SJSA1 (cell line): ENCODE measurements around the gene IP6K1. TPM values are rescaled to one million over a fixed set of nuclear protein-coding genes. Genes with fewer than 3 reads are reported as not detected.
A peak's percentile ranks its signal among the peaks of the same experiment; 100 is the strongest.

Source experiments
- DNase-seq, 2 experiments: peaks; one replicate each; pipeline ENCODE4 v3.0.0-alpha.2; 2015 to 2020; ENCODE audit warnings: low spot score in 2 of 2, low read depth in 1 of 2
- H3K27ac ChIP-seq: fragments of 250-450 bp; sonication (Bioruptor Pico); 2 replicates; pipeline ENCODE4 v1.5.1; 2020; ENCODE audit warnings: mild to moderate bottlenecking, moderate library complexity
- H3K27me3 ChIP-seq: fragments of 250-450 bp; sonication (Bioruptor Pico); replicated peaks from 2 replicates; pipeline ENCODE4 v1.5.1; 2020; ENCODE audit warnings: mild to moderate bottlenecking, moderate library complexity
- H3K36me3 ChIP-seq: fragments of 250-450 bp; sonication (Bioruptor Pico); 2 replicates; pipeline ENCODE4 v1.5.1; 2020; ENCODE audit warnings: mild to moderate bottlenecking
- H3K4me1 ChIP-seq: fragments of 250-450 bp; sonication (Bioruptor Pico); replicated peaks from 2 replicates; pipeline ENCODE4 v1.6.1; 2021; ENCODE audit warnings: mild to moderate bottlenecking
- H3K4me3 ChIP-seq: fragments of 250-450 bp; sonication (Bioruptor Pico); 2 replicates; pipeline ENCODE4 v1.5.1; 2020; ENCODE audit warnings: mild to moderate bottlenecking
- H3K9me3 ChIP-seq: fragments of 250-450 bp; sonication (Bioruptor Pico); replicated peaks from 2 replicates; pipeline ENCODE4 v1.5.1; 2020; ENCODE audit warnings: mild to moderate bottlenecking
- total RNA-seq: library from RNA; depleted of rRNA; stranded (reverse); fragments of >200 nt; shearing (Covaris generic); gene quantifications from 2 replicates; pipeline ENCODE4 v1.2.3, GENCODE V29; 2014

Gene IP6K1
- total RNA-seq, 1 experiment from 2014 or later, result 17.5 TPM

DNA sequence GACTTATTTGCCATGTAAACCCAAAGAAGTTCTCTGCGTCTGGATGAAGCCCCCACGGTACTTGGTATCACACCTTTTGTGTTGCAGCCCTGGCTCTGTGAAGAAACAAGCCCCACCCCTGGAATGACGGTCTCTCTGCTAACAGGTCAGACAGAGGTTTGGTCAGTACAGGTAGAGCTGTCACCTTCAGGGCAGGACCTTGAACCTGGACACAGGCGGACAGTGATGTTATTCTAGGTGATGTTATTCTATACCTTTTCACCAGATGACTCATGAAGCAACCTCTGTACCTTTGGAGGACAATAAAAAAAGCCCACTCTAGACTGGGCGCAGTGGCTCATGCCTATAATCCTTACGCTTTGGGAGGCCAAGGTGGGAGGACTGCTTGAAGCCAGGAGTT, 51.6 kb downstream of the IP6K1 start:
- no peak for DNase-seq
- H3K36me3 ChIP-seq, result peaks cover 51% of the 10 kb centered on the region
- H3K4me3 ChIP-seq, result no peak overlapping the region
- H3K4me1 ChIP-seq, result no peaks in the 10 kb centered on the region
- no peaks in the 10 kb centered on the region for H3K27me3 ChIP-seq
- H3K27ac ChIP-seq, result no peak overlapping the region
- H3K9me3 ChIP-seq, result no peaks in the 10 kb centered on the region

DNA sequence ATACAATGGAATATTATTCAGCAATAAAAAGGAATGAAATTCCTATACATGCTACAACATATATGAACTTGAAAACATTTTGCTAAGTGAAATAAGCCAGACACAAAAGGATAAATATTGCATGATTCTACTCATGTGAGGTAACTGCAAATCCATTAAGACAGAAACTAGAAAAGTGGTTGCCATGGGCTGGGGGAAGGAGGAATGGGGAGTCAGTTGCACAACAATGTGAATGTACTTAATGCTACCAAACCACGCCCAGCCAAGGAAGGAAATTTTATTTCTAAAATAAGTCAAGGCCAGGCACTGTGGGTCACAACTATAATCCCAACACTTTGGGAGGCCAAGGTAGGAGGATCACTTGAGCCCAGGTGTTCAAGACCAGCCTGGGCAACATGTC, 52.8 kb downstream of the IP6K1 start:
- DNase-seq, result no peak
- H3K4me3 ChIP-seq, result no peak overlapping the region
- no peak overlapping the region for H3K27ac ChIP-seq
- no peaks in the 10 kb centered on the region for H3K9me3 ChIP-seq
- H3K27me3 ChIP-seq, result no peaks in the 10 kb centered on the region
- no peaks in the 10 kb centered on the region for H3K4me1 ChIP-seq
- peaks cover 48% of the 10 kb centered on the region for H3K36me3 ChIP-seq

DNA sequence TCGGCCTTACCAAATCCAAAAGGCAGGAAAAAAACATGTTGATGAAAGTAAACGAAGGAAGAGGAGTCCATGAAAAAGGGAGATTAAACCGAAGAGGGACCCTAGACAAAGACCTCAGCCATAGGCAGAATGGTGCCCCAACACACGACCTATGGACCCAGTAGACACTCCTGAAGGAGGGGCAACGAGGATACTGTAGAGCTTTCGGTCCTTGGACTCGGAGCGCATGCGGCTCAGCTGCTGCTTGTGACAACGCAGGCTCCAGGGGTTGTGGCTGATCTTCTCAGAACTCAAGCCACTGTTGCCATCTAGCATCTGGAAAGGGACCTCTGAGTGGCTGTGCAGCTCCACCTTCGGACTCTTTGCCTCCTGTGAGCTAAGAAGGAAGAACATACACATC, 53.7 kb downstream of the IP6K1 start:
- no peaks in the 10 kb centered on the region for H3K27me3 ChIP-seq
- no peaks in the 10 kb centered on the region for H3K4me1 ChIP-seq
- DNase-seq, result no peak
- no peak overlapping the region for H3K4me3 ChIP-seq
- no peaks in the 10 kb centered on the region for H3K9me3 ChIP-seq
- peaks cover 45% of the 10 kb centered on the region for H3K36me3 ChIP-seq
- H3K27ac ChIP-seq, result no peak overlapping the region

DNA sequence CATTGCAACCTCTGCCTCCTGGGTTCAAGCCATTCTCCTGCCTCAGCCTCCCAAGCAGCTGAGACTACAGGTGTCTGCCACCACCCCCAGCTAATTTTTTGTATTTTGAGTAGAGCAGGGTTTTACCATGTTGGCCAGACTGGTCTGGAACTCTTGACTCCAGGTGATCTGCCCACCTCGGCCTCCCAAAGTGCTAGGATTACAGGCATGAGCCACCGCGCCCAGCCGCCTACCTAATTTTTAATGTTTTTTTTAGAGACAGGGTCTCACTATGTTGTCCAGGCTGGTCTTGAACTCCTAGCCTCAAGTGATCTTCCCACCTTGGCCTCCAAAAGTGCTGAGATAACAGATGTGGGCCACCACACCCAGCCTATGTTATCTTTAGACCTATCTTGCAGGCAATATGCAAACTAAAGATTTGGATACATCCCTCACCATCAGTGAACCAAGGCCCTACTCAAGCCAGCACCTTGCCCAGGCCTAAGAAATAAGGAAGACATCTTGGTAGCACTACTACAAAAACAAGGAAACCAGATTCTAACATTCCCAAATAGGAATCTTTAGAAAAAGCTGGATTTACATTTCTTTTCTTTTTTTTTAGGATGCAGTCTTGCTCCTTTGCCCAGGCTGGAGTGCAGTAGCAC, 56.3 kb downstream of the IP6K1 start:
- no peak overlapping the region for H3K4me3 ChIP-seq
- DNase-seq, result no peak
- H3K36me3 ChIP-seq, result peaks cover 43% of the 10 kb centered on the region
- H3K27ac ChIP-seq, result no peak overlapping the region
- H3K4me1 ChIP-seq, result no peaks in the 10 kb centered on the region
- H3K9me3 ChIP-seq, result no peaks in the 10 kb centered on the region
- H3K27me3 ChIP-seq, result no peaks in the 10 kb centered on the region

DNA sequence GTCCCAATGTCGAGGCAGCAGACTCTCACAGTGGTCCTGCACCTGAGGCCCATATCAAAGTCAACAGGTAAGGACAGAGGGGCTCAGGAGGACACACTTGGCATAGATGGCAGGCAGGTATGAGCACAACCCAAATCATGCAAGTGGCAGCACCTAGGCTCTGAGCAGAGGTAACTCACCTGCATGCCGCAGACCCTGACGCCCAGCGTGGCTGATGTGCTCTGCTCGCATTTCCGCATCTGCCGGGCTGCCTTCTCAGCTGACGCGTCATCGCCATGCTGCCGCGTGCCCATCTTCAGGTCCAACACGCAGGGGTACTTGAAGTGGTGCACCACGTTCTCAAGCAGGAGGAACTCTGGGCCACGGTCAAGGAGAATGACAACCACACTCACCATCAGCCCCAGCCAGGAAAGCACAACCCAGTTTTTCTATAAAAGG, 58.4 kb downstream of the IP6K1 start:
- H3K4me1 ChIP-seq, result peaks cover 10% of the 10 kb centered on the region
- H3K27me3 ChIP-seq, result no peaks in the 10 kb centered on the region
- H3K4me3 ChIP-seq, result no peak overlapping the region
- DNase-seq, result no peak
- H3K9me3 ChIP-seq, result no peaks in the 10 kb centered on the region
- peaks cover 46% of the 10 kb centered on the region for H3K36me3 ChIP-seq
- H3K27ac ChIP-seq, result no peak overlapping the region

DNA sequence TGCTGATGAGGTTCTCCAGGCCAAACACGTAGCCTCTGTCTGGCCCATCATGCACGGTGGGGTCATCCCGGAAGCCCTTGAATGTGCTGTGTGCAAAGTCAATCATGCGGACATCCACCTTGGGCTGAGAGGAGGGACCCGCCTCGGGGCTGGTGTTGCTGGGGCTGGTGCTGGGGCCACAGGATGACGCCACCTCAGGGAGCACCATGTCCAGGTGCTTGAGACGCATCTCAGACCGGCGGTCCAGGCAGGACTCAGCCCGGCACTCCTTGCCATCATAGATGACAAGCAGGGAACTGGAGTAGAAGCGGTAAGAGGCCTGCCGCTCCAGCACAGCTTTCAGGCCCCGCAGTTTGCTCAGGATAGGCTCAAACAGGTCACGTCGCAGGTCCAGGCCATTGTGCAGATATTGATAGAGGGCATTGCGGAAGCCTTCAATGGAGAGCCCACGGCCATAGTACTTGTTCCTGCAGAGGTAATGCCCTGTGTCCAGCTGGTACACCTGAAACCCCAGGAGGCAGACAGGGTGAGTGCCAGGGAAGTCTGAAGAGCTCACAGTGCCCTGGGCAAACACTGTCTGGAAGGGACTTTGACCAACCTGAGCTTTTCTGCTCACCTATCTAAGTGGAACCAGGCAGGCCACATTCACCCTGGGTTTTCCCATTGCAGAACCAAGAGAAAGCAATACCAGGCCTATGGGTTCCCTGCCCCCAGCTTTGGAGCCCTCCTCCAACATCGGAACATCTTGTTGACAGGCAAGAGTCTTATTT, 59.0 kb downstream of the IP6K1 start:
- Histone ChIP-seq H3K4me1 (peaks cover 16% of the 10 kb centered on the region), H3K27me3 (no peaks in the 10 kb centered on the region), H3K9me3 (no peaks in the 10 kb centered on the region), H3K36me3 (peaks cover 48% of the 10 kb centered on the region), H3K27ac (no peak overlapping the region), H3K4me3 (no peak overlapping the region)
- no peak for DNase-seq

DNA sequence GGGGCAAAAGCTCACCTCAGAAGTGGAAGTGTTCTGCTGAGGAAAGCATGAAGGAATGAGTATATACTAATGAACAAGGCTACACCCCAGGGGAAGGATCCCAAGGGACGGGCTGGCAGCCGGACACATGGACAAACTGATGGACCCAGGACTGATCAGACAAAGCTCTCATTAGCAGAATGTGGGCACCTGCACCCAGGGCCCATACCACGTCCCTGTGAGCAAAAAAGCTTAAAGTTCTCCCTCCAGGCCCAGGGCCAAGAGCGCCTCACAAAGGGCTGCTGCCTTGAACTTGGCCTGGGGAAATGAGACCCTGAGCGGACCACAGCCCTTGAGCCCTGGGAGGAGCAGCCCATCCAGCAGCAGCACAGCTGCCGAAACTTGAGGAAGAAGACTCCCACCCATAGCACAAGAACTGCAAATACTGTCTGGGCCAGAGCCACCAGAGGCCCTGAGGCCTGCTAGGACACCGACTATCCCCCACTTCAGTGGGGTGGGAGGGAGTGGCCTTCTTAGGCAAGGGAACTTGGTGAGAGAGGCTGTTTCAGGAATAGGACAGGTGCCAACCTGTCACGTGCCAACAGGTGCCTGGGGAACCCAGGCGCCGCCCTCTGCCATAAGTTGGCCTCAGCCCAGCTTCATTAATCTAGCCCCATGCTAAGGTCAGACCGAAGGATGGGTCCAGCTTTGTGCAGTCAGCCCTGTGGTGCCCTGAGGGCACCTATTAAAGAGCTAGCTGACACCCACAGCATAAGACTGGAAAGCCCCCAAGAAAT, 60.2 kb downstream of the IP6K1 start:
- DNase-seq, result no peak
- H3K36me3 ChIP-seq, result peaks cover 54% of the 10 kb centered on the region
- no peaks in the 10 kb centered on the region for H3K9me3 ChIP-seq
- H3K27ac ChIP-seq, result no peak overlapping the region
- peaks cover 17% of the 10 kb centered on the region for H3K4me1 ChIP-seq
- H3K27me3 ChIP-seq, result no peaks in the 10 kb centered on the region
- H3K4me3 ChIP-seq, result no peak overlapping the region

DNA sequence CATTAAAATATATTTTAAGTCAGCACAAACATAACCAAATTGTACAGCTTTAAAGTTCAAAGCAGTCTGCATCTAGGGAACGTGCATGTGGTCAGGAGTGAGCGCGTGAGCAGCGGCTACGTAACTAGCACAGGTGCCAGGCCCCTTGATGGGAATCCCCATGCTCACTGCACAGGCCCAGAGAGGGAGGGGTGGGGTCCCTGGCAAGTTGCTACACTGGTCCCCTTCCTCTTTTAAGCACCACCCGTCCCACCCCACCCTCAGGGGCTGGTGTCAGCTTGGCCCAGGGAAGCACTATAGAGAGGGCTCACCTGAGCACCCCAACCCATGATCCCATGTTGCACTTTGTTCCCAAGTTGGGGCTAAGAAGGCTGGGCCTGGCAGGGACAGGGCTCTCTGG, 61.8 kb downstream of the IP6K1 start:
- H3K36me3 ChIP-seq, result peaks cover 60% of the 10 kb centered on the region
- peaks cover 21% of the 10 kb centered on the region for H3K4me1 ChIP-seq
- DNase-seq, result no peak
- no peaks in the 10 kb centered on the region for H3K27me3 ChIP-seq
- H3K9me3 ChIP-seq, result no peaks in the 10 kb centered on the region
- H3K4me3 ChIP-seq, result peak overlapping the region; percentile 93
- peak overlapping the region; percentile 84 for H3K27ac ChIP-seq

DNA sequence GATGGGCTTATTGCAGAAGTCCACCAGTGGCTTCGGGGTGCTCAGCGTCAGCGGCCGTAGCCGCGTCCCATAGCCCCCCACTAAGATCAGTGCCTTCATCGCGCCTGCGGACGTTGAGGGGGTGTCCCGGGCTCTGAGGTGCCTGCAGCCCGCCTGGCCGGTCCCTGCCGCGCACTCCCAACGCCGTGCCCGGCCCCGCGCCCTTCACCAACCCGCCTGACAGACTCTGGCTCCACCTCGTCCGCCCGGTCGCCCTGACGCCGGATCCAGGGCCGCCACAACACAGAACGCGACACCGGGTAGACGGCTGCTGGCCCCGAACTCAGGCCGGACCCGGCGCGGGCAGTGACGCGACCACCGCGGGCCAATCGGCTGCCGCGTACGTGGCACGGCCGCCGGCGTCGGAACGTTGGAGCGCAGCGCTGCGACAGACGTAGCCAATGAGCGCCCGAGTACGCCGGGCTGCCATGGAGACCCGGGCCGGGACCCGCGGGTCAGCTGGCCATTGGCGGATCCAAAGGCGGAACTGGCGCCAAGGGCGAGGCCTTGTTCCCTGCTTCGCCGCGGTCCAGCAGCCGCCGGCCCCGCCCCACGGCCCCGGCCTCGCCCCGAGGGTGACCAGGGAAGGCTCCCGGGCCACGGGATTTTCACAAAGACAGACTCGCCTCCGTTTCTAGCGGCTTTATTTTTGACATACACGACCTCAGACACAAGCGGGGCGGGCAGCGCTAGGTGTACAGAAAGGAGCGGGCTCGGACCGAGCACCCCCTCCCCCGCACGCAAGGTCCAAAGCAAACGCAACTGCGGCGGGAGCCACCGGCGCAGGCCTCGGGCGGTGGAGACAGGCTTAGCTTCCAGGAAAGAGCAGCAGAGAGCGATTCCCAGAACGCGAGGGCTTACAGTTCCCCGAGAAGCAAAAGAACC, 62.5 kb downstream of the IP6K1 start, which contains the start of gene GMPPB:
Gene GMPPB, minus strand, starts transcription at position 324 of the 924 bp plus-strand sequence. Its CDS starts 225 bp downstream, at position 99.
- no peaks in the 10 kb centered on the region for H3K27me3 ChIP-seq
- H3K4me1 ChIP-seq, result peaks cover 27% of the 10 kb centered on the region
- peak within 1 kb of the TSS; percentile 84 for H3K27ac ChIP-seq
- peaks cover 65% of the 10 kb centered on the region for H3K36me3 ChIP-seq
- no peaks in the 10 kb centered on the region; the same call in 1 of the 2 replicates for H3K9me3 ChIP-seq
- H3K4me3 ChIP-seq, result peak within 1 kb of the TSS; percentile 93
- peak; percentile 83 to 96 for DNase-seq

DNA sequence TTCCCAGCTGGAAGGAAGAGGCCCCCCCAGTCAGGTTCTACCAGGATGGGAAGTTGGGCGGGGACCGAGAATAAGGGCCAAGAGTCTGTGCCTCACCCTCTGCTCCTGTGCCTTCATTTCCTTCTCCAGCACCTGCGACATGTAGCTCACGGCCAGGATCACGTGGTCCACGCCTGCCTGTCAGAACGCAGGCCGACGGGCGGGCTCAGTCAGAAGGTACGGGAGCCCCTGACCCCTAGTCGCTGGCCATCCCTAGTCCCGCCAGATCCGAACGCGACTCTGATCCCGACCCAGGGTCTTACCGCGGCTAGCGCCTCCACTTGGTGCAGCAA, 63.1 kb downstream of the IP6K1 start:
- Histone ChIP-seq H3K9me3 (no peaks in the 10 kb centered on the region; the same call in 1 of the 2 replicates), H3K36me3 (peaks cover 70% of the 10 kb centered on the region), H3K27me3 (no peaks in the 10 kb centered on the region), H3K4me1 (peaks cover 31% of the 10 kb centered on the region), H3K4me3 (peak overlapping the region; percentile 93), H3K27ac (peak overlapping the region; percentile 84)
- DNase-seq, result peak in 1 of 2 experiments; percentile 50

DNA sequence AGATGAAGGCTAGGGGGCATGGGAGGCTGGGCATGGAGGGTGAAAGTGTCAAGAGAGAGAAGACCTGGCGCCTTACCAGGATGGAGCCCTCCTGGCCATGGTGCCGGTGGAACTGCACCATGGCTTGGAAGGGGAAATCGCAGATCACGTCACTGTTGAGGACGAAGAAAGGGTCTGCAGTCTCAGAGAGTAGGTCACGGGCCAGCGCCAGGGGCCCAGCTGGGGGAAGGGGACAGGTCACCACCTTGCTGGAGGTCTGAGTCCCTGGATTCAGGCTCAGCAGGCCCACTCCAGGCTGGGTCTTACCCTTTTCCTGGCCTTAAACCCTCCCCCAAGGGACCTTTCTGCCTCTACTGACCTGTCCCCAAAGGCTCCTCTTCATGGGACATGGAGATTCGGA, 63.4 kb downstream of the IP6K1 start:
- H3K36me3 ChIP-seq, result peaks cover 69% of the 10 kb centered on the region
- DNase-seq, result no peak
- H3K4me1 ChIP-seq, result peaks cover 31% of the 10 kb centered on the region
- H3K27ac ChIP-seq, result peak overlapping the region; percentile 84
- H3K27me3 ChIP-seq, result no peaks in the 10 kb centered on the region
- no peaks in the 10 kb centered on the region; the same call in 1 of the 2 replicates for H3K9me3 ChIP-seq
- peak overlapping the region; percentile 93 for H3K4me3 ChIP-seq

DNA sequence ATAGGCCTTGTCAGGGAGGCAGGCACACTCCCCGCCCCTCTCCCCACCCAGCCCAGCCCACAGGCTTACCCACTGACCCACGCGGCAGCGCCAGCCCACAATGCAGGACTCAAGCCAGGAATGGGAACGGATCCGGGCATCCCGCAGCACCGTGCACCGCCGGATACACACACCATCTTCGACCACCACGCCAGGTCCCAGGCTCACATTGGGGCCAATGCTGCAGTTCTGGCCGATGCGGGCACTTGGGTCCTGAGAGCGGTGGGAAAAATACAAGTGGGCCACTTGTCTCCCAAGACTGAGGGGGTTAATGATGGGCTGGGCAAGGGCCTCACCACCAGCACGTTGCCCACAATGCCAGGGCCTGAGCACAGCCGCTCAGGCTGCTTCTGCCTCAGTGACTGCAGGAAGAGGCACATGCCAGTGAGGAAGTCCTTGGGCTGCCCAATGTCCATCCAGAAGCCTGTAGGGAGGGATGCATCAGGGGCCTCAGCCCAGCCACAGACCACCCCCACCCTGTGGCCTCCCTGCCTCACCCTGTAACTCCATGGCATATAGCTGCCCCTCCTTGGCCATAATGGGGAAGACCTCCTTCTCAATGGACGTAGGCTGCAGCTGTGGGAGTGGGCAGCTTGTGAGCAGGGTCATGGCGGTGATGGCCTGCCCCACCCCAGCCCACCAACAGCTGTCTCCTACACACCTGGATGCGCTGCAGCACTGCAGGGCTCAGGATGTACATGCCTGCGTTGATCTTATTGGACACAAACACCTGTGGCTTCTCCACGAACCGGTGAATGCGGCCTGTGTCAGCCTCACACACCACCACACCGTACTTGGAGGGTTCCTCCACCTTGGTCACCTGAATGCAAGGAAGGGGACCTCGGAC, 64.2 kb downstream of the IP6K1 start:
- Histone ChIP-seq H3K4me3 (peak overlapping the region; percentile 93; the same call in 1 of the 2 replicates), H3K27ac (no peak overlapping the region), H3K4me1 (peaks cover 31% of the 10 kb centered on the region), H3K27me3 (no peaks in the 10 kb centered on the region), H3K36me3 (peaks cover 62% of the 10 kb centered on the region), H3K9me3 (no peaks in the 10 kb centered on the region; the same call in 1 of the 2 replicates)
- DNase-seq, result no peak
